ENCODE results near the gene KIAA1210. TPM values are rescaled to one million over a fixed set of nuclear protein-coding genes. Genes with fewer than 3 reads are reported as not detected.

KIAA1210 gene
- total and polyA plus RNA-seq, 11 donors = 0.02 to 0.14 (median 0.06) TPM; not detected in 6

GRCh38 chrX:119150163-119151050, 22.8 kb upstream of the KIAA1210 start:
- DNase-seq (peak in 2 of 5 donors; percentile 11 to 30), ATAC-seq (peak in 1 of 4 donors; percentile 29)
- Histone ChIP-seq H3K4me3 (no peak overlapping the region), H3K9me3 (no peaks in the 10 kb centered on the region), H3K4me1 (no peaks in the 10 kb centered on the region), H3K27ac (no peak overlapping the region), H3K27me3 (peaks cover 0 to 14% (median 0%) of the 10 kb centered on the region in 9 donors), H3K36me3 (no peaks in the 10 kb centered on the region)
- intact Hi-C loops (cut with DNase I) = no loop called here
- 53 to 78% (median 62%) methylated on average over 28 to 42 of the region's 42 CpGs for WGBS, 4 donors
- no peak for TF ChIP-seq CTCF (IDR thresholded peaks at IDR 0.05)

- intact Hi-C loops (cut with DNase I) = loop anchor here in 9 of 10 donors (5.0 to 10.0 kb wide), 3 partner anchors 47 to 70 kb away; no protein-coding TSS in a partner anchor
- no peak for ATAC-seq
- Histone ChIP-seq H3K27ac (no peak overlapping the region), H3K4me3 (no peak overlapping the region), H3K36me3 (no peaks in the 10 kb centered on the region), H3K9me3 (no peaks in the 10 kb centered on the region), H3K27me3 (peaks cover 0 to 9% (median 0%) of the 10 kb centered on the region in 9 donors), H3K4me1 (no peaks in the 10 kb centered on the region)
- DNase-seq = no peak
- TF ChIP-seq POLR2A (IDR thresholded peaks at IDR 0.05) (no peak), CTCF (IDR thresholded peaks at IDR 0.05) (no peak)
- WGBS, 4 donors = 69 to 96% (median 88%) methylated on average over 4 of the region's 4 CpGs
Measured at GRCh38 chrX:119147486-119147885, 19.9 kb upstream of the KIAA1210 start.

GRCh38 chrX:119145241-119145653, 17.6 kb upstream of the KIAA1210 start:
- H3K9me3 ChIP-seq = no peaks in the 10 kb centered on the region
- H3K36me3 ChIP-seq = no peaks in the 10 kb centered on the region
- intact Hi-C loops (cut with DNase I) = loop anchor here in 9 of 10 donors (5.0 to 10.0 kb wide), 3 partner anchors 50 to 72 kb away; no protein-coding TSS in a partner anchor
- H3K4me3 ChIP-seq = no peak overlapping the region
- 31 to 47% (median 40%) methylated on average over 5 of the region's 5 CpGs for WGBS, 4 donors
- no peak overlapping the region for H3K27ac ChIP-seq
- H3K4me1 ChIP-seq = no peaks in the 10 kb centered on the region
- TF ChIP-seq CTCF (IDR thresholded peaks at IDR 0.05) (peak in 11 of 12 donors; percentile 20 to 53 (median 40)), POLR2A (IDR thresholded peaks at IDR 0.05) (no peak)
- DNase-seq (no peak), ATAC-seq (peak in 1 of 4 donors; percentile 49)
- peaks cover 0 to 5% (median 0%) of the 10 kb centered on the region in 9 donors for H3K27me3 ChIP-seq

- DNase-seq (no peak), ATAC-seq (no peak)
- H3K27me3 ChIP-seq = peaks cover 0 to 16% (median 0%) of the 10 kb centered on the region in 9 donors
- no peak overlapping the region for H3K4me3 ChIP-seq
- TF ChIP-seq POLR2A (IDR thresholded peaks at IDR 0.05) (no peak), CTCF (IDR thresholded peaks at IDR 0.05) (no peak)
- 46 to 95% (median 77%) methylated on average over 2 of the region's 2 CpGs for WGBS, 4 donors
- H3K9me3 ChIP-seq = no peaks in the 10 kb centered on the region
- no peaks in the 10 kb centered on the region for H3K4me1 ChIP-seq
- no peaks in the 10 kb centered on the region for H3K36me3 ChIP-seq
- H3K27ac ChIP-seq = no peak overlapping the region
- intact Hi-C loops (cut with DNase I) = no loop called here
Measured at GRCh38 chrX:119134466-119134865, 6.9 kb upstream of the KIAA1210 start.

All from heart left ventricle (tissue), 16 donors.